RWPE1 (cell line): Measurements from ENCODE around the gene ZBTB25.

Experiments
- CTCF ChIA-PET: fragments of 350-600 bp; sonication (Branson Sonifier 250); formaldehyde crosslinking; extraction: SDS; loops from one replicate; lab custom pipeline; 2021; lab: Yijun Ruan, JAX
- POLR2A ChIA-PET: fragments of 400-600 bp; formaldehyde crosslinking; extraction: SDS; loops from one replicate; lab custom pipeline; 2020; ENCODE audit warnings: antibody characterized with exemption; ENCODE audit not compliant: low non-redundant PET; lab: Yijun Ruan, JAX
- DNase-seq: peaks from one replicate; pipeline ENCODE4 v3.0.0; 2012; ENCODE audit warnings: low spot score
- H3K27ac ChIP-seq: fragments of 450-650 bp; 2 replicates; pipeline ENCODE4 v1.5.1; 2017
- TF ChIP-seq, protein P1 (sequence below): fragments of 450-650 bp; conservative IDR thresholded peaks from 2 replicates; pipeline ENCODE4 v1.5.1; 2017; ENCODE audit warnings: low read depth, mild to moderate bottlenecking

ZBTB25 gene

DNA sequence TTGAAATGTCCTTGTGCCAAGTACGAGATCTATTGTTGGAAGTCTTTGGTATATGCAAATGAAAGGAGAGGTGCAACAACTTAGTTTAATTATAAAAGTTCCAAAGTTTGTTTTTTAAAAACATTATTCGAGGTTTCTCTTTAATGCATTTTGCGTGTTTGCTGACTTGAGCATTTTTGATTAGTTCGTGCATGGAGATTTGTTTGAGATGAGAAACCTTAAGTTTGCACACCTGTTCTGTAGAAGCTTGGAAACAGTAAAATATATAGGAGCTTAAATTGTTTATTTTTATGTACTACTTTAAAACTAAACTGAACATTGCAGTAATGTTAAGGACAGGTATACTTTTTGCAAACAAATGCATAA is 39.2 kb upstream of the ZBTB25 start:
- ChIA-PET POLR2A (interaction anchor here (1.0 kb wide), 1 partner anchor 27 kb away, joined by 5 read pairs; no protein-coding TSS in a partner anchor), CTCF (interaction anchor here (0.6 to 2.3 kb wide), 4 partner anchors 92 to 400 kb away, joined by 3 to 11 read pairs (median 6); partner anchors contain the start of gene GPX2)
- DNase-seq = no peak
- TF ChIP-seq, protein P1, sequence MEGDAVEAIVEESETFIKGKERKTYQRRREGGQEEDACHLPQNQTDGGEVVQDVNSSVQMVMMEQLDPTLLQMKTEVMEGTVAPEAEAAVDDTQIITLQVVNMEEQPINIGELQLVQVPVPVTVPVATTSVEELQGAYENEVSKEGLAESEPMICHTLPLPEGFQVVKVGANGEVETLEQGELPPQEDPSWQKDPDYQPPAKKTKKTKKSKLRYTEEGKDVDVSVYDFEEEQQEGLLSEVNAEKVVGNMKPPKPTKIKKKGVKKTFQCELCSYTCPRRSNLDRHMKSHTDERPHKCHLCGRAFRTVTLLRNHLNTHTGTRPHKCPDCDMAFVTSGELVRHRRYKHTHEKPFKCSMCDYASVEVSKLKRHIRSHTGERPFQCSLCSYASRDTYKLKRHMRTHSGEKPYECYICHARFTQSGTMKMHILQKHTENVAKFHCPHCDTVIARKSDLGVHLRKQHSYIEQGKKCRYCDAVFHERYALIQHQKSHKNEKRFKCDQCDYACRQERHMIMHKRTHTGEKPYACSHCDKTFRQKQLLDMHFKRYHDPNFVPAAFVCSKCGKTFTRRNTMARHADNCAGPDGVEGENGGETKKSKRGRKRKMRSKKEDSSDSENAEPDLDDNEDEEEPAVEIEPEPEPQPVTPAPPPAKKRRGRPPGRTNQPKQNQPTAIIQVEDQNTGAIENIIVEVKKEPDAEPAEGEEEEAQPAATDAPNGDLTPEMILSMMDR = no peak
- H3K27ac ChIP-seq = no peak overlapping the region

DNA sequence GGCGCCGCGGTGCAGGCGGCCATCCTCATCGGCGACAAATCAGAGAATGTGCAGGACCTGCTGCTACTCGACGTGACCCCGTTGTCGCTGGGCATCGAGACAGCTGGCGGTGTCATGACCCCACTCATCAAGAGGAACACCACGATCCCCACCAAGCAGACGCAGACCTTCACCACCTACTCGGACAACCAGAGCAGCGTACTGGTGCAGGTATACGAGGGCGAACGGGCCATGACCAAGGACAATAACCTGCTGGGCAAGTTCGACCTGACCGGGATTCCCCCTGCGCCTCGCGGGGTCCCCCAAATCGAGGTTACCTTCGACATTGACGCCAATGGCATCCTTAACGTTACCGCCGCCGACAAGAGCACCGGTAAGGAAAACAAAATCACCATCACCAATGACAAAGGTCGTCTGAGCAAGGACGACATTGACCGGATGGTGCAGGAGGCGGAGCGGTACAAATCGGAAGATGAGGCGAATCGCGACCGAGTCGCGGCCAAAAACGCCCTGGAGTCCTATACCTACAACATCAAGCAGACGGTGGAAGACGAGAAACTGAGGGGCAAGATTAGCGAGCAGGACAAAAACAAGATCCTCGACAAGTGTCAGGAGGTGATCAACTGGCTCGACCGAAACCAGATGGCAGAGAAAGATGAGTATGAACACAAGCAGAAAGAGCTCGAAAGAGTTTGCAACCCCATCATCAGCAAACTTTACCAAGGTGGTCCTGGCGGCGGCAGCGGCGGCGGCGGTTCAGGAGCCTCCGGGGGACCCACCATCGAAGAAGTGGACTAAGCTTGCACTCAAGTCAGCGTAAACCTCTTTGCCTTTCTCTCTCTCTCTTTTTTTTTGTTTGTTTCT is 38.6 kb upstream of the ZBTB25 start:
- POLR2A ChIA-PET = interaction anchor here (1.0 kb wide), 1 partner anchor 27 kb away, joined by 5 read pairs; no protein-coding TSS in a partner anchor
- TF ChIP-seq, protein P1 = no peak
- CTCF ChIA-PET = interaction anchor here (0.7 to 2.3 kb wide), 2 partner anchors 95 to 203 kb away, joined by 10 to 11 read pairs; no protein-coding TSS in a partner anchor
- no peak overlapping the region for H3K27ac ChIP-seq
- DNase-seq = no peak

DNA sequence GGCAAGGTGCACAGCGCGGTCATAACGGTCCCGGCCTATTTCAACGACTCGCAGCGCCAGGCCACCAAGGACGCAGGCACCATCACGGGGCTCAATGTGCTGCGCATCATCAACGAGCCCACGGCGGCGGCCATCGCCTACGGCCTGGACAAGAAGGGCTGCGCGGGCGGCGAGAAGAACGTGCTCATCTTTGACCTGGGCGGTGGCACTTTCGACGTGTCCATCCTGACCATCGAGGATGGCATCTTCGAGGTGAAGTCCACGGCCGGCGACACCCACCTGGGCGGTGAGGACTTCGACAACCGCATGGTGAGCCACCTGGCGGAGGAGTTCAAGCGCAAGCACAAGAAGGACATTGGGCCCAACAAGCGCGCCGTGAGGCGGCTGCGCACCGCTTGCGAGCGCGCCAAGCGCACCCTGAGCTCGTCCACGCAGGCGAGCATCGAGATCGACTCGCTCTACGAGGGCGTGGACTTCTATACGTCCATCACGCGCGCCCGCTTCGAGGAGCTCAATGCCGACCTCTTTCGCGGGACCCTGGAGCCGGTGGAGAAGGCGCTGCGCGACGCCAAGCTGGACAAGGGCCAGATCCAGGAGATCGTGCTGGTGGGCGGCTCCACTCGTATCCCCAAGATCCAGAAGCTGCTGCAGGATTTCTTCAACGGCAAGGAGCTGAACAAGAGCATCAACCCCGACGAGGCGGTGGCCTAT is 37.8 kb upstream of the ZBTB25 start:
- ChIA-PET CTCF (no interaction called here), POLR2A (no interaction called here)
- DNase-seq = no peak
- H3K27ac ChIP-seq = peak overlapping the region; percentile 98; the same call in 1 of the 2 replicates
- TF ChIP-seq, protein P1 = no peak

DNA sequence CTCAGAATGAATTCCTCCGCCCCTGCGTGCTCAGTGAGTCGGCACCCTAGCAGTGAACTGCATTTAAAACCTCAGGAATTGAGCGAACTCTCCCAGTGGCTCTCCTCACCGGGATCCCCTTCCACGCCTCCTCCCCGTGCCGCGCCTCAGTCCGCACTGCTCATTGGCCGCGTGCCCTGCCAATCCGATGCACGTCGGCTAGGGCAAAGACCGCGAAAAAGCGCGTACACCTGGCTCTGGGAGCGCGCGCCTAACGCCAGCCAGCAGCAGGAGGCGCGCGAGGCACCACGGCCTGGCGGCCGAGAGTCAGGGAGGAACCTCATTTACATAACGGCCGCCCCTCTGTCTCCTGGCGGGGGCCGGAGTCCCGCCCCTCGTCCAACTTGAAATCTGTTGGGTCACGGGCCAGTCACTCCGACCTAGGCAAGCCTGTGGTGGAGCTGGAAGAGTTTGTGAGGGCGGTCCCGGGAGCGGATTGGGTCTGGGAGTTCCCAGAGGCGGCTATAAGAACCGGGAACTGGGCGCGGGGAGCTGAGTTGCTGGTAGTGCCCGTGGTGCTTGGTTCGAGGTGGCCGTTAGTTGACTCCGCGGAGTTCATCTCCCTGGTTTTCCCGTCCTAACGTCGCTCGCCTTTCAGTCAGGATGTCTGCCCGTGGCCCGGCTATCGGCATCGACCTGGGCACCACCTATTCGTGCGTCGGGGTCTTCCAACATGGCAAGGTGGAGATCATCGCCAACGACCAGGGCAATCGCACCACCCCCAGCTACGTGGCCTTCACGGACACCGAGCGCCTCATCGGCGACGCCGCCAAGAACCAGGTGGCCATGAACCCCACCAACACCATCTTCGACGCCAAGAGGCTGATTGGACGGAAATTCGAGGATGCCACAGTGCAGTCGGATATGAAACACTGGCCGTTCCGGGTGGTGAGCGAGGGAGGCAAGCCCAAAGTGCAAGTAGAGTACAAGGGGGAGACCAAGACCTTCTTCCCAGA is 36.9 kb upstream of the ZBTB25 start, which contains the start of gene HSPA2:
TSS of gene HSPA2 (plus strand) at position 534 of the 995 bp plus-strand sequence. CDS start at position 643, 109 bp downstream.
- peak within 1 kb of the TSS; percentile 98 for H3K27ac ChIP-seq
- DNase-seq = peak; percentile 99
- CTCF ChIA-PET = interaction anchor here (0.6 to 1.9 kb wide), 9 partner anchors 24 to 937 kb away, joined by 3 to 9 read pairs (median 3); no protein-coding TSS in a partner anchor
- POLR2A ChIA-PET = interaction anchor here (0.5 to 1.1 kb wide), 7 partner anchors 8 to 164 kb away, joined by 3 to 10 read pairs (median 5); partner anchors contain the start of gene PLEKHG3
- TF ChIP-seq, protein P1 = peak; percentile 91

DNA sequence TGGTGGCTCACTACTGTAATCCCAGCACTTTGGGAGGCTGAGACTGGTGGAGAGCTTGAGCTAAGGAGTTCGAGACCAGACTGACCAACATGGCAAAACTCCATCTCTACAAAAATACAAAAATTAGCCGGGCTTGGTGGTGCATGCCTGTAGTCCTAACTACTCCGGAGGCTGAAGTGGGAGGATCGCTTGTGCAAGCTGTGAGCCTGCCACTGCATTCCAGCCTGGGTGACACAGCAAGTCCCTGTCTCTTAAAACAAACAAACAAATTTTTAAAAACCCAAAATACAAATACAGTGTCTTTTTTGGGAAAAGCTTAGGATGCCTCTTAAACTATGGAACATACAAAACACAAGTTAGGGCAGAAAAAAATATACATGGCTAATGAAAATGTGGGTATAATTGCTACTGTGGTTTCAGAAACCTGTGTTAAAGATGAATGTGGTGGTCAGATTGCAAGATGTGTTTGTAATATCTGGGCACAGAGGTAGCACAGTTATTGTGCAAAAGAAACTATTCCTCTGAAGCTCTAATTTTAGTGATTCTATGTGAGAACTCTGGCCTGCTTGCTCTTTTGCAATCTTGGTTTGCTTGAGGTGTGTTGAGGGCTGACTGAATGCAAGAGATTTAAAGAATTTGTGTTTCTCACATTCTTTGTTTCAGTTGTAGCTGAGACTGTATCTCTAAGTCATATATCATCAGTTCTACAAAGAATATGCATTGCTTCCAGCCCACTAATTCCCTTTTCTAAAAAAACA is 33.0 kb upstream of the ZBTB25 start:
- DNase-seq = no peak

More for the DNA sequence above, 33.0 kb upstream of the ZBTB25 start:
- ChIA-PET POLR2A (no interaction called here), CTCF (interaction anchor here (0.5 kb wide), 1 partner anchor 104 kb away, joined by 4 read pairs; no protein-coding TSS in a partner anchor)
- TF ChIP-seq, protein P1 = no peak
- H3K27ac ChIP-seq = peak overlapping the region; percentile 17; the same call in 1 of the 2 replicates
